Stimulated activated CD4-positive, alpha-beta T cell treated with anti-CD3 and anti-CD28 coated beads, Interleukin-15, amount 100 ng/mL, for 48 hours (primary cell): Measurements from ENCODE around the gene SMO.
"Not testable (repeated sequence)": the region's sequence is repeated elsewhere in the genome, so short reads cannot be mapped to it uniquely, and the experiment has no call there.

Source experiments
- DNase-seq, 2 donors: peaks; one replicate each; pipeline ENCODE4 v3.0.0-alpha.2; 2020; ENCODE audit warnings: low read depth in 2 of 2

Gene SMO

DNA sequence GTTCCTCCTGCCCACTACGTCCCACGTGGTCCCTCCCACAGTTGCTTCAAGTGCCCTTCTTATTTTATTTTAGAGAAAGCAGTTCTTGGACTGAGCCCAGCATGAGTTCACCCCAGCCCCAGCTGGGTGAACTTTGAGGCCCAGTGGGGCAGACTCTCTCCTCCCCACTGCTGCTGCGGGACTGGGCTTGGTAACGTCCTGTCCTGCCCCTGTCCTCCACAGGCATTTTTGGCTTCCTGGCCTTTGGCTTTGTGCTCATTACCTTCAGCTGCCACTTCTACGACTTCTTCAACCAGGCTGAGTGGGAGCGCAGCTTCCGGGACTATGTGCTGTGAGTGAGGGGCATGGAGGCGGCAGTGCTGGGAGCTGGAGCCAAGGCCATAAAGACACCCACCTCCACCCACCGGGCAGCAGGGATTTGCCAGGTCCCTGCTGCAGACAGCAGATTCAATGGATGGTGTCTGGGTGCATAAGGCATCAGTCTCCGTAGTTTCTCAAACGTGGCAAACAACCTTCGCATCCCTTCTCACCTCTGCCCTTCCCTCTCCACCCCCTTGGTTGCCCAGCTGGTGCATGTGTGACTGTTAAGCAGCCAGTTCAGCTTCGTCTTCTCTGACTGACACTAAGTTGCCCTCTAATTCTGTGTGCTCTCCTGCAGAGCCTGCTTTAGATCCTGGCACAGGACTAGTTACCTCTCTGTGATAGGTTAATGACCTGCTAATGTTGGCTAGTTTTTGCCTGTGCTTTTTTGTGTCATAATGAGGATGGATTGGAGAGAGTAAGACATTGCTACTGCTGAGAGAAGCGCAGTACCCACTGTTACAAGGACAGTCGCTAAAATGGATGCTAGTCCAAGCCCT lies 20.9 kb downstream of the SMO start:
- no peak for DNase-seq

DNA sequence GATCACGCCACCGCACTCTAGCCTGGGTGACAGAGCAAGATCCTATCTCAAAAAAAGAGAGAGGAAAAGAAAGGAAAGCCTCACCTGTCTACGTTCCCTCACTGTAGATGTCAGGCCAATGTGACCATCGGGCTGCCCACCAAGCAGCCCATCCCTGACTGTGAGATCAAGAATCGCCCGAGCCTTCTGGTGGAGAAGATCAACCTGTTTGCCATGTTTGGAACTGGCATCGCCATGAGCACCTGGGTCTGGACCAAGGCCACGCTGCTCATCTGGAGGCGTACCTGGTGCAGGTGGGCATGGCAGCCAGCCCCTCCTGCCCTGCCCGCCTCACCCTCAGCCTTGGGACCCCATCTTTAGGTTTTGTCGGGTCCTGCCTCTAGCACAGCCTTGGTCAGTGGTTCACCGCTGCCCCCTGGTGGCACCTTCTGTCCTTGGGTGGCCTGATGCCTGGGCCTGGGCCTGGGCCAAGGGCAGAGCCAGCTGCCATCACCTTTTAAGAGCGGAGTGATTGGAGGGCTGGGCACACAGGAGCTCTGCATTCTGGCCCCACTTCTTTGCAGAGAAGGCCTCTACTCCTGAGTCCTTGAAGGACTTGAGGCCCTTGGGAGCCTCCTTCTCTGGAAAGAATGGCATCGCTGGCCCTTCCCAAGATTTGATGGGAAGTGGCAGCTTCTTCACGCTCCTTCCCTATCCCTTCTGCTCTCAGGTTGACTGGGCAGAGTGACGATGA lies 22.0 kb downstream of the SMO start:
- DNase-seq = peak; percentile 49 to 64

DNA sequence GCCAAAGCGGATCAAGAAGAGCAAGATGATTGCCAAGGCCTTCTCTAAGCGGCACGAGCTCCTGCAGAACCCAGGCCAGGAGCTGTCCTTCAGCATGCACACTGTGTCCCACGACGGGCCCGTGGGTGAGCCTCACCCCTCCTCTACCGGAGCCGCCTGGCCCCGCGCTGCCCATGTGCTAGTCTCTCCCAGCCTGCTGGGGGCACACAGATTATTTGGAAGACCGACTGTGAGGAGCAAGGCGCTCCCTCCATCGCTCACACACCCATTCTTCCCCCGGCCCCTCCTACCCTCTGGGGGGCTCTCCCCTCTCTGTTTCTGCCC lies 22.5 kb downstream of the SMO start:
- no peak for DNase-seq

DNA sequence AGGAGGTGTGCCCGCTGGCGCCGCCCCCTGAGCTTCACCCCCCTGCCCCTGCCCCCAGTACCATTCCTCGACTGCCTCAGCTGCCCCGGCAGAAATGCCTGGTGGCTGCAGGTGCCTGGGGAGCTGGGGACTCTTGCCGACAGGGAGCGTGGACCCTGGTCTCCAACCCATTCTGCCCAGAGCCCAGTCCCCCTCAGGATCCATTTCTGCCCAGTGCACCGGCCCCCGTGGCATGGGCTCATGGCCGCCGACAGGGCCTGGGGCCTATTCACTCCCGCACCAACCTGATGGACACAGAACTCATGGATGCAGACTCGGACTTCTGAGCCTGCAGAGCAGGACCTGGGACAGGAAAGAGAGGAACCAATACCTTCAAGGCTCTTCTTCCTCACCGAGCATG lies 23.7 kb downstream of the SMO start:
- DNase-seq = no peak

DNA sequence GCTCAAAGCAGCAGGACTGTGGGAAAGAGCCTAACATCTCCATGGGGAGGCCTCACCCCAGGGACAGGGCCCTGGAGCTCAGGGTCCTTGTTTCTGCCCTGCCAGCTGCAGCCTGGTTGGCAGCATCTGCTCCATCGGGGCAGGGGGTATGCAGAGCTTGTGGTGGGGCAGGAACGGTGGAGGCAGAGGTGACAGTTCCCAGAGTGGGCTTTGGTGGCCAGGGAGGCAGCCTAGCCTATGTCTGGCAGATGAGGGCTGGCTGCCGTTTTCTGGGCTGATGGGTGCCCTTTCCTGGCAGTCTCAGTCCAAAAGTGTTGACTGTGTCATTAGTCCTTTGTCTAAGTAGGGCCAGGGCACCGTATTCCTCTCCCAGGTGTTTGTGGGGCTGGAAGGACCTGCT lies 24.2 kb downstream of the SMO start:
- no peak for DNase-seq

DNA sequence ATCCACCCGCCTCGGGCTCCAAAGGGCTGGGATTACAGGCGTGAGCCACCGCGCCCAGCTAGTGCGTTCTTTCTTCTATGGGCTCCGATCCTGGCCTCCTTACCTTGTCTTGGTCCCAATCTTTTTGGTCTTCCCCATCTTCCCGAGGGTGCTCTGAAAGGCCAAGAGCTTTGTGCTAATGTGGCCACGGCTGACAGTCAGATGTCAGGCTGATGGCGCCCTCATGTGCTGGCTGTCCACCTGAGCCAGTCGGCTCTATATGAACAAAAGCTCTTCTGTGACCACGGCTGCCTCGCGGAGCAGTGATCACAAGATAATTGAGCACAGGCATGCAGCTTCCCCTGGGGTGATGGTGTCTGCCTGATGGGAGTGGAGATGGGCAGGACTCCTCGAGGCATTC lies 25.4 kb downstream of the SMO start:
- no peak for DNase-seq

DNA sequence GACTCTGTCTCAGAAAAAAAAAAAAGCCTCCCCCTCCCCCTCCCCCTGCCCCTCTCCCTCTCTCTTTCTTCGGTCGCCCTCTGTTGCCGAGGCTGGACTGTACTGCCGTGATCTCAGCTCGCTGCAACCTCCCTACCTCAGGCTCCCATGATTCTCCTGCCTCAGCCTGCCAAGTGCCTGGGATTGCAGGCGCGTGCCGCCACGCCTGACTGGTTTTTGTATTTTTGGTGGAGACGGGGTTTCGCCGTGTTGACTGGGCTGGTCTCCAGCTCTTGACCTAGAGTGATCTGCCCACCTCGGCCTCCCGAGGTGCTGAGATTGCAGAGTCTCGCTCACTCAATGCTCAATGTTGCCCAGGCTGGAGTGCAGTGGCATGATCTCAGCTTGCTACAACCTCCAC lies 27.3 kb downstream of the SMO start:
- DNase-seq = not testable (repeated sequence)

DNA sequence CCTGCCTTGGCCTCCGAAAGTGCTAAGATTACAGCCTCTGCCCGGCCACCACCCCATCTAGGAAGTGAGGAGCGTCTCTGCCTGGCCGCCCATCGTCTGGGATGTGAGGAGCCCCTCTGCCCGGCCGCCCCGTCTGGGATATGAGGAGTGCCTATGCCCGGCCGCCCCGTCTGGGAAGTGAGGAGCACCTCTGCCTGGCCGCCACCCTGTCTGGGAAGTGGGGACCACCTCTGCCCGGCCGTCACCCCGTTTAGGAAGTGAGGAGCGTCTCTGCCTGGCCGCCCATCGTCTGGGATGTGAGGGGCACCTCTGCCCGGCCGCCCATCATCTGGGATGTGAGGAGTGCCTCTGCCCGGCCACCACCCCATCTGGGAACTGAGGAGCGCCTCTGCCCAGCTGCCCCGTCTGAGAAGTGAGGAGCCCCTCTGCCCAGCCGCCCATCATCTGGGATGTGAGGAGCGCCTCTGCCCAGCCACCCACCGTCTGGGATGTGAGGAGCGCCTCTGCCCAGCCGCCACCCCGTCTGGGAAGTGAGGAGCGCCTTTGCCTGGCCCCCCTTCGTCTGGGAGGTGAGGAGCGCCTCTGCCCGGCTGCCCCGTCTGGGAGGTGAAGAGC lies 27.8 kb downstream of the SMO start:
- not testable (repeated sequence) for DNase-seq

DNA sequence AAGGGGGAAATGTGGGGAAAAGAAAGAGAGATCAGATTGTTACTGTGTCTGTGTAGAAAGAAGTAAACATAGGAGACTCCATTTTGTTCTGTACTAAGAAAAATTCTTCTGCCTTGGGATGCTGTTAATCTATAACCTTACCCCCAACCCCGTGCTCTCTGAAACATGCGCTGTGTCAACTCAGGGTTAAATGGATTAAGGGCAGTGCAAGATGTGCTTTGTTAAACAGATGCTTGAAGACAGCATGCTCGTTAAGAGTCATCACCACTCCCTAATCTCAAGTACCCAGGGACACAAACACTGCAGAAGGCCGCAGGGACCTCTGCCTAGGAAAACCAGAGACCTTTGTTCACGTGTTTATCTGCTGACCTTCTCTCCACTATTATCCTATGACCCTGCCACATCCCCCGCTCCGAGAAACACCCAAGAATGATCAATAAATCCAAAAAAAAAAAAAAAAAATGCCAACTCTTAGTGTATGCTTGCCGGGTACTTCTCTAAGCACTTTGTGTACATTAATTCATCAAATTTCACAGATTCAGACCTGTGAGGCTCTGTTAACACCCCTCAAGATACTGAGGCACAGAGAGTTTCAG lies 28.5 kb downstream of the SMO start:
- DNase-seq = not testable (repeated sequence)

DNA sequence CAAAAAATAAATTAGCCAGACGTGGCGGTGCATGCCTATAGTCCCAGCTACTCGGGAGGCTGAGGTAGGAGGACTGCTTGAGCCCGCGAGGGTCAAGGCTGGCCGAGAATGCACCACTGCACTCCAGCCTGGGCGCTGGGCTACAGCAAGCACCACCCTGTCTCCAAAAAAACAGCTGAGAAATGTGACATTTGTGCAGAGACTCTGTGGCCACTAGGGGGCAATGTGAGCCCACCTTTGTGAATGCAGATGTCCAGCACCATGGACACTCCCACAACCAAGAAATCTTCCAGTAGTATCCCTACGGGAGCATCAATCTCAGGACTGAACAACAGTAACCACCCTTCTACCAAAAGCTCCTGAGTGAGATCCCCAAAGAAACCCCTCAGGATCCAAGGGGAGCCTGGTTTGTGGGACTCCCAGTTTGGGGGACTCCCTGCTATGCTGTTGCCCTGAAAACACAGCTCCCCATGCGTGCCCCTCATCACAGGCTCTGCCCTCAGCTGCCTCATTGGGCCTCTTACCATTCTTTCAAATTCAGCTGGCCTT lies 30.2 kb downstream of the SMO start:
- peak; percentile 56 to 72 for DNase-seq

DNA sequence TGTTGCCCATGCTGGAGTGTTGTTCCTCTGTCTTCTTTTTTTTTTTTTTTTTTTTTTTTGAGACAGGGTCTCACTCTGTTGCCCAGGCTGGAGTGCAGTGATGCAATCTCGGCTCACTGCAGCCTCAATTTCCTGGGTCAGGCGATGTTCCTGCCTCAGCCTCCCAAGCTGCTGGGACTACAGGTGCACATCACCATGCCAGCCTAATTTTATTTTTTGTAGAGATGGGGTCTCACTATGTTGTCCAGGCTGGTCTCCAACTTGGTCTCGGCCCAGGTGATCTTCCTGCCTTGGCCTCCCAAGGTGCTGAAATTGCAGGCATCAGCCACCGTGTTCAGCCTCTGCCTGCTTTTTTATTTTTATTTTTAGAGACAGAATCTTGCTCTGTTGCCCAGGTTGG lies 30.7 kb downstream of the SMO start:
- DNase-seq = not testable (repeated sequence)

DNA sequence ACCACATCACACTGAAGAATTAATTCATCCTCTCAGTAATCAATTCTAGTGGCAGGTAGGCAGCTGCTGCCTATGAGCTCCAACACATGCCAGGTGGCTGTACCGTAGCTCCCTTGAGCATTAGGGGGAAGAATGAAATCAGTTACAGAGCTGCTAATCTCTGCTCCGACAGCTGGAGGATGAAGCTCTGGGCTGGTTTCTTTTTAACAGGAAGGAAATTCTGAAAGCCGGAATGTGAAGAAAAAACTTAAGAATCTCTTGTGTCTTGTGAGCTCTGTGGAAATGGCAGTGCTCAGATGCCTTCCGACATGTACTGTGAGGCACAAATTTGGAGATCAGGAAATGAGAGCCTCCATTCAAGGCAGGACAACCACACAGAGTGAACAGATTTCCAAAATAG lies 33.6 kb downstream of the SMO start:
- no peak for DNase-seq

DNA sequence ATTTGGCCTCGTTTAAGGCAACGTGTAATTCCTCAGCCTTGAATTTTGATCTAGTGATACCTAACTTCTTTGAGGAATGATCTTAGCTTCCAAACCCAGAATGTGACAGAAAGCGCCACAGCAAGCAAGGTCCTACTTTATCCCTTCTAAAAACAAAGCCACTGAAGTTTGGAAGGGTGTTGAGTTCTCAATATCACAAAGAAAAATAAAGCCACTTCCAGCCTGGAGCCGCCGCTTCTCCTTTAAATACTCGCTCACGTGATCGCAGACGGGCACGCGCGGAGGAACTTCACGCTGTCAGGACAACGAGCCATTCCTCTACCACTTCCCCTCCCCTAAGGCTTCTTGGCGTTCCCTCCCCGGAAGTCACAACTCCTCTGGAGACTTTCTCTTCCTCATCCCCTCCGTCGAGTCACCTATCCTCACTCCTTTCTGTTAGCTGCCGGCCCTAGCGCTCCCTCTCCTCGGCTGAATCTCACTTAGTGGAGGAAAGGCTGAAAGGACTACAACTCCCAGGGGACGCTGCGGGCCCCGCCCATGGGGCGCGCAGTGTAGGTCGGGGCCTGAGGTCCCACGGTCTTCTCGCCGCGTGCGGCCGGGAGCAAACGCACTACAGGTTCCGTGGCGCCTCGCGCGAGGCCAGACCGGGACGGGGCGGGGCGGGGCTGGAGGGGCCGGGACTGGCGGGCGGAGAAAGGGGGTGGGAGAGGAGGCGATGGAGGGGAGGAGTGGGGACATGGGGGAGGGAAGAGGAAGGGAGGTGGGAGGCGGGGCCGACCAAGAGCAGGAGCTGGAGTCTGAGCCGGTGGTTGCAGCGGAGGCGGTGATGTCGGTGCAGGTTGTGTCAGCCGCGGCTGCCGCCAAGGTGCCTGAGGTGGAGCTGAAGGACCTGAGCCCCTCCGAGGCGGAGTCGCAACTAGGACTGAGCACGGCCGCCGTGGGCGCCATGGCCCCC lies 36.1 kb downstream of the SMO start, which contains the start of gene AHCYL2:
Gene AHCYL2, plus strand, starts transcription at position 780 of the 955 bp plus-strand sequence.
- peak; percentile 95 to 97 for DNase-seq

DNA sequence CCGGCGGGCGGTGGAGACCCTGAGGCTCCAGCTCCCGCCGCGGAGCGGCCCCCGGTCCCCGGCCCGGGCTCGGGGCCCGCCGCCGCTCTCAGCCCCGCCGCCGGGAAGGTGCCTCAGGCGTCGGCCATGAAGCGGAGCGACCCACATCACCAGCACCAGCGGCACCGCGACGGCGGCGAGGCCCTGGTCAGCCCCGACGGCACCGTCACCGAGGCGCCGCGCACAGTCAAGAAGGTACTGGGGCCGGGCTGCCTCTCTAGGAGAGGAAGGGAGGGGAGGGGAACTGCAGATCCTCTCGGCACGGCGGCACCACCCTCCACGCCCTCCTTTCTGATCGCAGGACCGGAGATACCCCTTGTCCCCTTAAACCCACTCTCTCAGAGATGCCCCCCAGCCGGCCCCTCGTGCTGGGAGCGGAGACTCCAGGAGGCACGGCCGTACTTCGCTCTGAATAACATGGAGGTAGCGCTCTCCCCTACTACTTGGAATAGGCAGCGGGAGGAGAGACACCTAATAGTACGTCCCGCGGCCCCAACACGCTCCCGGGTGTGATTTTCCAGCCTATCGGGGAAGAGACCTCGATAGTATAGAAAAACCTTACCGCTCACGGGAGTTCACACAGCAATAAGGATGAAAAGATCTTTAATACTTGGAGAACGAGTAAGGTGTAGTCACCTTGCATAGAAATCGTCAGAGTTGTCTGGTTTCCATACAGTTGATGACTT lies 36.9 kb downstream of the SMO start:
- peak; percentile 23 to 49 for DNase-seq

DNA sequence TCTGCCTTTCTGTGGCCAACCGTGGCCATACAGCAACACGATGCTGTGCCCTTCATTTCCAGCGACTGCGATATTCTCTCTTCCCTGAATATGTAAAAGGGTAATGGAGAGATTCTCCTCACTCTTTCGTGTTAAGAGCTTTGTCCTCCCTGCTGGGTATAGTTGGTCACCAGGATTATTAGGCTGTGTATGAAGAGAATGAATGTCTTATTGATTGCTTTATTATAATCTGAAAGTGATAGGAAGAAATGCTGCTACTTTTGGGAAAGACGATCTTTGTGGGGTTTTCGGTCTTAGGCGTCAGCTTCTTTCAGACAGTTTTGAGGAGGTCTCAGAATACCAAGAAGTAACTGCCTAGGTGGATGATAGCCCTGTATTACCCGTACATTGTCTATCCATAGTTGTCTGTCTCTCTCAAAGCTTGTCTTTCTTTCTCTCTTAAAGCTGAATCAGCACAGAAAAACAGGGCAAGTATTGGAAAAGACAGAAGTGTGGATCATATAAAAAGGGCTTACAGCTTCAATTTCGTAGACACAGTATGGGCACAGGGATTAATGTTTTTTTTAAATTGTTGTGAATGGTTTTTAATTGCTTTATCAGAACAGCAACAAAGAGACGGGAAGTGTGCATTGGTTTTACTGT lies 37.6 kb downstream of the SMO start:
- no peak for DNase-seq

DNA sequence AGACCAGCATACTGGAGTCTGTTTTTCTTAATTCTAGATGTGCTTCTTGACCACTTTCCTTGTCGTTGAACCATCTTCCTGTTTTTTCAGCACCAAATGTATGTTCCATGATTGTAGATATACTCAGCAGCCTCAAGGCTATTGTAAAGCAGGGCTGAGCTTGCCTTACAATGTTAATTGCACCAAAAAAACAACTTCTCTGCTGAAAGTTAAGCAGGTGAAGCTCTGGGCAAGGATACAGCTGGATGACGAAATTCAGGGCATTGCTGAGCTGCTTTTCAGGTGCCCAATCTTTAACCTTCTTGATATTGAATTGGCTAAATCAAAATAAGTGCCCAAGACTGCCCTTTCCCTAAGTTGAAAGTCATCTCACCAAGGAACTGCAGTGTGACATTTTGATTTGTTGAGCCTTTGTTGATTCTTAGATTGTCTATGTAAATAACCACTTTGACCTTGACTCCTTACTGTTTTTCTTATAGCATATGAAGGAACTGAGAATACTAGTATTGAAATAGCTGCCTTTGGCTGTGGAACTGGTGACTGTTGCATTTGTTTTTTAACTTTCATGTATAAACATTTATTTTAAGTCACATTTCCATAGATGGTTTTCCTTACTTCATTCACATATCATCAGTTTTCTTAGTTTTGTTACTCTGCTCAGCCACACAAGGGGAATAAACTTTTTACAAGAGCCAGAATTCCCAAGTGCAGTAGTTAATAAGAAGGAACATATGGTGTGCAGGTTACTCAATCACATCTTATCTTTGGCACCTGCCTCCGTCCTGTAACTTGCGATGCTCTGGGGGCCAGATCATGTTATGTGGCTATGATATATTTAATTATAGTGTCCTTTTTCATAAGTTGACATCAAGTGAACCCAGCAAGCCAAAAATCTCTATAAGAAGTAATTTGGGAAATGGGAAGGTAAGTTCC lies 39.5 kb downstream of the SMO start:
- no peak for DNase-seq

DNA sequence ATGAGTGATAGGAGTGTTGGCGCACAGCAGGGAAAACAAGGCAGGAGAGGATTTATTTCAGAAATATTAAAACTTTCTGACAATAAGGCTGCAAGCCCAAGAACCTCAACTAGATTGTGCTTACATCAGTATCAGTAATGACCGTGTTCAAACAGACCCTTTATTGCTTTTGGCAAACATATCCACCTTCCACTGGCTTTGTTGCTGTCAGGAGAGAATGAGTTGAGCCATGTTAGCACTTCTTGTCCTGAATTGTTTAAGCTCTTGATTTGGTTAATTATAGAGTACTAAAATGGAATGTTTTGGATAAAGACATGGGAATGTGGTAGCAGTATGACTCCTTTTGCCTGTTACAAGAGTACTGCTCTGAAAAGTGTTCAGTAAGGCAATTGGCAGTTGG lies 40.2 kb downstream of the SMO start:
- no peak for DNase-seq

DNA sequence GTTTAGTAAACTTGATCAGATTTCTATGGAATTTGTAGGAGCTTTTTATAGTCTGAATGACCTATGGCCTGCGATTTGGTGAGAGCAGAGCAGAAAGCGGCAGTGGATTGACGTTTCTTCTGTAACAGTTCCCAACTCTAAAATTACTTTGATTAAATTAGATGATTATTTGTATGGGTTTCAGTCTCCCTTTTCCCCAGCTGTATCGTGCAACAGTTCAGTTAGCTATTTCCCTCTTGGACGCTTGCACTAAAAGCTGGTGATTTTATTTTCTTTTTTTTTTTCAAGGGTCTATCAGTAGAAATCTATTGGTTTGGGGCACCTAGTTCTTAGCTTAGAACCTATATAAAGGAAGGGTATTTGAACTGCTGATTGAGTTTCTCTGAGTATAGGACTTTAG lies 43.2 kb downstream of the SMO start:
- no peak for DNase-seq

DNA sequence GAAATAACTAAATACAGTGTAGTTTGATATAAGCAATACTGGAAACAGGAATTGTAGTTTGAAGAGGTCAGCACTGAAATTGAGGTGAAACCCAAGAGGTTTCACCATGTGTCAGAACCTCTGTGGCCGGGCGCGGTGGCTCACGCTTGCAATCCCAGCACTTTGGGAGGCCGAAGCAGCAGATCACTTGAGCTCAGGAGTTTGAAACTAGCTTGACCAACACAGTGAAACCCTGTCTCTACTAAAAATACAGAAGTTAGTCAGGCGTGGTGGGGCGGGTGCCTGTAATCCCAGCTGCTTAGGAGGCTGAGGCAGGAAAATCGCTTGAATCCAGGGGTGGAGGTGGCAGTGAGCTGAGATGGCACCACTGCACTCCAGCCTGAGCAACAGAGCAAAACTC lies 50.1 kb downstream of the SMO start:
- DNase-seq = no peak
